ENCODE data around the gene STAT3. TPM values are rescaled to one million over a fixed set of nuclear protein-coding genes. Genes with fewer than 3 reads are reported as not detected.
A peak's percentile ranks its signal among the peaks of the same experiment; 100 is the strongest.

The STAT3 gene
- total and polyA plus RNA-seq, 9 of the 15 experiments (the other 6 are each of a cell fraction or from before 2014, with no cell fraction given): 90.0 to 179 (median 114) TPM

- TF ChIP-seq FIP1L1 (IDR thresholded peaks at IDR 0.05; ENCODE audit: low read depth, low read length, poor library complexity, severe bottlenecking): peak; percentile 34
- TF ChIP-seq ZNF253 (CRISPR knock-in tag; conservative IDR thresholded peaks at IDR 0.05): no peak
- TF ChIP-seq MAFG (tag; conservative IDR thresholded peaks at IDR 0.05): no peak
- no peak for TF ChIP-seq ZNF57 (CRISPR knock-in tag; IDR thresholded peaks at IDR 0.05)
- TF ChIP-seq SMAD2 (IDR thresholded peaks at IDR 0.05; ENCODE audit: low read depth, low read length): no peak
- TF ChIP-seq TAF7 (tag; IDR thresholded peaks at IDR 0.05): no peak
- no peak for TF ChIP-seq ZNF507 (tag; conservative IDR thresholded peaks at IDR 0.05)
- no peak for TF ChIP-seq ZC3H4 (CRISPR knock-in tag; IDR thresholded peaks at IDR 0.05; ENCODE audit: borderline replicate concordance)
- TF ChIP-seq ZZZ3 (IDR thresholded peaks at IDR 0.05): no peak
- TF ChIP-seq L3MBTL2 (IDR thresholded peaks at IDR 0.05): no peak
- TF ChIP-seq, protein P1, sequence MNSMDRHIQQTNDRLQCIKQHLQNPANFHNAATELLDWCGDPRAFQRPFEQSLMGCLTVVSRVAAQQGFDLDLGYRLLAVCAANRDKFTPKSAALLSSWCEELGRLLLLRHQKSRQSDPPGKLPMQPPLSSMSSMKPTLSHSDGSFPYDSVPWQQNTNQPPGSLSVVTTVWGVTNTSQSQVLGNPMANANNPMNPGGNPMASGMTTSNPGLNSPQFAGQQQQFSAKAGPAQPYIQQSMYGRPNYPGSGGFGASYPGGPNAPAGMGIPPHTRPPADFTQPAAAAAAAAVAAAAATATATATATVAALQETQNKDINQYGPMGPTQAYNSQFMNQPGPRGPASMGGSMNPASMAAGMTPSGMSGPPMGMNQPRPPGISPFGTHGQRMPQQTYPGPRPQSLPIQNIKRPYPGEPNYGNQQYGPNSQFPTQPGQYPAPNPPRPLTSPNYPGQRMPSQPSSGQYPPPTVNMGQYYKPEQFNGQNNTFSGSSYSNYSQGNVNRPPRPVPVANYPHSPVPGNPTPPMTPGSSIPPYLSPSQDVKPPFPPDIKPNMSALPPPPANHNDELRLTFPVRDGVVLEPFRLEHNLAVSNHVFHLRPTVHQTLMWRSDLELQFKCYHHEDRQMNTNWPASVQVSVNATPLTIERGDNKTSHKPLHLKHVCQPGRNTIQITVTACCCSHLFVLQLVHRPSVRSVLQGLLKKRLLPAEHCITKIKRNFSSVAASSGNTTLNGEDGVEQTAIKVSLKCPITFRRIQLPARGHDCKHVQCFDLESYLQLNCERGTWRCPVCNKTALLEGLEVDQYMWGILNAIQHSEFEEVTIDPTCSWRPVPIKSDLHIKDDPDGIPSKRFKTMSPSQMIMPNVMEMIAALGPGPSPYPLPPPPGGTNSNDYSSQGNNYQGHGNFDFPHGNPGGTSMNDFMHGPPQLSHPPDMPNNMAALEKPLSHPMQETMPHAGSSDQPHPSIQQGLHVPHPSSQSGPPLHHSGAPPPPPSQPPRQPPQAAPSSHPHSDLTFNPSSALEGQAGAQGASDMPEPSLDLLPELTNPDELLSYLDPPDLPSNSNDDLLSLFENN (IDR thresholded peaks at IDR 0.05; ENCODE audit: low read depth in 2 of 2, low read length in 2 of 2): no peak
- TF ChIP-seq LCOR (CRISPR knock-in tag; IDR thresholded peaks at IDR 0.05): no peak
- TF ChIP-seq, protein P2, sequence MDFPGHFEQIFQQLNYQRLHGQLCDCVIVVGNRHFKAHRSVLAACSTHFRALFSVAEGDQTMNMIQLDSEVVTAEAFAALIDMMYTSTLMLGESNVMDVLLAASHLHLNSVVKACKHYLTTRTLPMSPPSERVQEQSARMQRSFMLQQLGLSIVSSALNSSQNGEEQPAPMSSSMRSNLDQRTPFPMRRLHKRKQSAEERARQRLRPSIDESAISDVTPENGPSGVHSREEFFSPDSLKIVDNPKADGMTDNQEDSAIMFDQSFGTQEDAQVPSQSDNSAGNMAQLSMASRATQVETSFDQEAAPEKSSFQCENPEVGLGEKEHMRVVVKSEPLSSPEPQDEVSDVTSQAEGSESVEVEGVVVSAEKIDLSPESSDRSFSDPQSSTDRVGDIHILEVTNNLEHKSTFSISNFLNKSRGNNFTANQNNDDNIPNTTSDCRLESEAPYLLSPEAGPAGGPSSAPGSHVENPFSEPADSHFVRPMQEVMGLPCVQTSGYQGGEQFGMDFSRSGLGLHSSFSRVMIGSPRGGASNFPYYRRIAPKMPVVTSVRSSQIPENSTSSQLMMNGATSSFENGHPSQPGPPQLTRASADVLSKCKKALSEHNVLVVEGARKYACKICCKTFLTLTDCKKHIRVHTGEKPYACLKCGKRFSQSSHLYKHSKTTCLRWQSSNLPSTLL (IDR thresholded peaks at IDR 0.05): no peak
- TF ChIP-seq ZBTB2 (IDR thresholded peaks at IDR 0.05): no peak
- no peak for TF ChIP-seq MTA1 (IDR thresholded peaks at IDR 0.05; ENCODE audit: borderline replicate concordance)
- TF ChIP-seq TRIM25 (IDR thresholded peaks at IDR 0.05; ENCODE audit: borderline replicate concordance): no peak
- TF ChIP-seq ZNF41 (CRISPR knock-in tag; conservative IDR thresholded peaks at IDR 0.05): no peak
- no peak for TF ChIP-seq PRPF4 (IDR thresholded peaks at IDR 0.05; ENCODE audit: insufficient read depth, low read depth, low read length, poor library complexity, severe bottlenecking)
- no peak for TF ChIP-seq SMAD3 (CRISPR knock-in tag; conservative IDR thresholded peaks at IDR 0.05)
Measured at GRCh38 chr17:42287977-42288802, 100.1 kb downstream of the STAT3 start, which contains the start of gene STAT5A (continued).
